Measurements from ENCODE around the gene RBPJL.

The RBPJL gene

DNA sequence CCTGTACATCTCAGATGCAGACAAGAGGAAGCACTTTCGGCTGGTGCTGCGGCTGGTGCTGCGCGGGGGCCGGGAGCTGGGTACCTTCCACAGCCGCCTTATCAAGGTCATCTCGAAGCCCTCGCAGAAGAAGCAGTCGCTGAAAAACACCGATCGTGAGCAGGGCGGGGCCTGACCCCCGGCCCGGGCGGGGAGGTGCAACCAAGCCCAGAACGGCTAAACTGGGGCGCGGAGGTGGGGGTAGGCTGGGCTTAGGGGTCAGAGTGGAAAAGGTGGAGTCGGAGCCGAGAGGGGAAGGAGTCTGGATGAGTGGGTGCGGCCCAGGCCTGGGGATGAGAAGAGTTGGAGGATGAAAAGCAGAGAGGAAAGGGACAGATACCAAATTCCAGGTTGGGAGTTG lies 5.6 kb downstream of the RBPJL start:
- Histone ChIP-seq H3K36me3 (replicated peaks; ENCODE audit: insufficient read depth, low read length) (no peaks in the 10 kb centered on the region), H3K79me2 (ENCODE audit: low read length) (no peaks in the 10 kb centered on the region), H3K27ac (ENCODE audit: low read length) (no peak overlapping the region), H3K4me1 (ENCODE audit: low read length) (no peaks in the 10 kb centered on the region), H3F3A (ENCODE audit: insufficient read depth, low read length) (no peaks in the 10 kb centered on the region), H3K9ac (ENCODE audit: low read length) (no peak overlapping the region), H3K9me3 (replicated peaks; ENCODE audit: insufficient read depth, low read length) (no peaks in the 10 kb centered on the region), H3K4me2 (ENCODE audit: low read depth, low read length) (no peak overlapping the region), H3K4me3 (ENCODE audit: low read length) (no peak overlapping the region), H4K20me1 (ENCODE audit: insufficient read depth, low read length) (no peaks in the 10 kb centered on the region), H2AFZ (ENCODE audit: low read length) (no peak overlapping the region), H3K9me2 (replicated peaks; ENCODE audit: insufficient read depth, low read length) (no peaks in the 10 kb centered on the region), H3K27me3 (replicated peaks; ENCODE audit: insufficient read depth, low read length) (no peaks in the 10 kb centered on the region; the same call in 1 of the 2 replicates)
- TF ChIP-seq EZH2phosphoT487 (IDR thresholded peaks at IDR 0.05; ENCODE audit: low read length): no peak
- DNase-seq: no peak

DNA sequence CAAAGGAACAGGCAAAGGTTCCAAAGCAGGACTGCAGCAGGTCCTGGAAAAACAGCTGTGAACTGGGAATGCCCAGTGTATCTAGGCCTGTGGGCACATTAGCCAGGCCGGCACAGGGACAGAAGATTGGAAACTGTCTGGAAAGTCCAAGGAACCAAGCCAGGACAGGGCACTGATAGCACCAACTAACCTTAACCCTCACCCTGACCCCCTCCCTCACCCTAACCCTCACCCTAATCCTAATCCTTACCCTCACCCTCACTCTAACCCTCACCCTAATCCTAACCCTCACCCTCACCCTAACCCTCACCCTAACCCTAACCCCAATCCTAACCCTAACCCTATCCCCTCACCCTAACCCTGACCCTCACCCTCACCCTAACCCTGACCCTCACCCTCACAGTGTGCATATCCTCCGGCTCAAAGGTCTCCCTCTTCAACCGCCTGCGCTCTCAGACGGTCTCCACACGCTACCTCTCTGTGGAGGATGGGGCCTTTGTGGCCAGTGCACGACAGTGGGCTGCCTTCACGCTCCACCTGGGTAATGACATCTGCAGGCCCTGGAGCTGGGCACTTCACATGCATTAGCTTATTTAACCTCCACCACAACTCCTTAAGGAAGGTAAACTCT lies 6.5 kb downstream of the RBPJL start:
- Histone ChIP-seq H3K4me2 (ENCODE audit: low read depth, low read length) (no peak overlapping the region), H3K27me3 (replicated peaks; ENCODE audit: insufficient read depth, low read length) (no peaks in the 10 kb centered on the region; the same call in 1 of the 2 replicates), H3K36me3 (replicated peaks; ENCODE audit: insufficient read depth, low read length) (no peaks in the 10 kb centered on the region), H3K4me1 (ENCODE audit: low read length) (0 out of 2 replicates have a peak, but pooled peaks cover under 1% of the 10 kb centered on the region), H3K9ac (ENCODE audit: low read length) (no peak overlapping the region), H3K4me3 (ENCODE audit: low read length) (no peak overlapping the region), H3F3A (ENCODE audit: insufficient read depth, low read length) (no peaks in the 10 kb centered on the region), H3K9me2 (replicated peaks; ENCODE audit: insufficient read depth, low read length) (no peaks in the 10 kb centered on the region), H3K9me3 (replicated peaks; ENCODE audit: insufficient read depth, low read length) (no peaks in the 10 kb centered on the region), H4K20me1 (ENCODE audit: insufficient read depth, low read length) (no peaks in the 10 kb centered on the region), H3K79me2 (ENCODE audit: low read length) (no peaks in the 10 kb centered on the region), H2AFZ (ENCODE audit: low read length) (no peak overlapping the region), H3K27ac (ENCODE audit: low read length) (no peak overlapping the region)
- no peak for DNase-seq
- TF ChIP-seq EZH2 (optimal IDR thresholded peaks at IDR 0.05; ENCODE audit: low read depth, low read length) (no peak), EZH2phosphoT487 (IDR thresholded peaks at IDR 0.05; ENCODE audit: low read length) (no peak)
- TF ChIP-seq, protein P1, sequence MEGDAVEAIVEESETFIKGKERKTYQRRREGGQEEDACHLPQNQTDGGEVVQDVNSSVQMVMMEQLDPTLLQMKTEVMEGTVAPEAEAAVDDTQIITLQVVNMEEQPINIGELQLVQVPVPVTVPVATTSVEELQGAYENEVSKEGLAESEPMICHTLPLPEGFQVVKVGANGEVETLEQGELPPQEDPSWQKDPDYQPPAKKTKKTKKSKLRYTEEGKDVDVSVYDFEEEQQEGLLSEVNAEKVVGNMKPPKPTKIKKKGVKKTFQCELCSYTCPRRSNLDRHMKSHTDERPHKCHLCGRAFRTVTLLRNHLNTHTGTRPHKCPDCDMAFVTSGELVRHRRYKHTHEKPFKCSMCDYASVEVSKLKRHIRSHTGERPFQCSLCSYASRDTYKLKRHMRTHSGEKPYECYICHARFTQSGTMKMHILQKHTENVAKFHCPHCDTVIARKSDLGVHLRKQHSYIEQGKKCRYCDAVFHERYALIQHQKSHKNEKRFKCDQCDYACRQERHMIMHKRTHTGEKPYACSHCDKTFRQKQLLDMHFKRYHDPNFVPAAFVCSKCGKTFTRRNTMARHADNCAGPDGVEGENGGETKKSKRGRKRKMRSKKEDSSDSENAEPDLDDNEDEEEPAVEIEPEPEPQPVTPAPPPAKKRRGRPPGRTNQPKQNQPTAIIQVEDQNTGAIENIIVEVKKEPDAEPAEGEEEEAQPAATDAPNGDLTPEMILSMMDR (IDR thresholded peaks at IDR 0.05; ENCODE audit: low read length): no peak

DNA sequence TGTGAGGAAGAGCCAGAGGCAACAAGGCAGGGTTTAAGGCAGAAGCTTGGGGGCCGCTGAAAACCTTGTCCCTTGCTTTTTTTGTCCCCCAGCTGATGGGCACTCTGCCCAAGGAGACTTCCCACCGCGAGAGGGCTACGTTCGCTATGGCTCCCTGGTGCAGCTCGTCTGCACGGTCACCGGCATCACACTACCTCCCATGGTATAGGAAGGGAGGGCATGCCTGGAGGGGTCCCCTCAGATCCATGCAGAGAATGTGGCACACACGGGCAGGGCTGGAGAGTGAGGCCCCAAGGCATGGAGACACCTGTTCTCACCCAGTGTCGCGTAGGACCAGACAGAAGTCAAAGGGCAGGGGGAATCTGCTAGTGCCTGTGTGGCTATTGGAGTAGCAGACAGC lies 7.3 kb downstream of the RBPJL start:
- no peak overlapping the region for H2AFZ ChIP-seq (ENCODE audit: low read length)
- no peaks in the 10 kb centered on the region for H3K36me3 ChIP-seq (replicated peaks; ENCODE audit: insufficient read depth, low read length)
- H3K9me3 ChIP-seq (replicated peaks; ENCODE audit: insufficient read depth, low read length): no peaks in the 10 kb centered on the region
- no peaks in the 10 kb centered on the region; the same call in 1 of the 2 replicates for H3K27me3 ChIP-seq (replicated peaks; ENCODE audit: insufficient read depth, low read length)
- H4K20me1 ChIP-seq (ENCODE audit: insufficient read depth, low read length): no peaks in the 10 kb centered on the region
- H3K4me3 ChIP-seq (ENCODE audit: low read length): no peak overlapping the region
- H3K9ac ChIP-seq (ENCODE audit: low read length): no peak overlapping the region
- no peak for TF ChIP-seq EZH2phosphoT487 (IDR thresholded peaks at IDR 0.05; ENCODE audit: low read length)
- TF ChIP-seq EZH2 (optimal IDR thresholded peaks at IDR 0.05; ENCODE audit: low read depth, low read length): no peak
- TF ChIP-seq, protein P1 (IDR thresholded peaks at IDR 0.05; ENCODE audit: low read length): no peak
- H3K9me2 ChIP-seq (replicated peaks; ENCODE audit: insufficient read depth, low read length): no peaks in the 10 kb centered on the region
- no peaks in the 10 kb centered on the region for H3F3A ChIP-seq (ENCODE audit: insufficient read depth, low read length)
- H3K27ac ChIP-seq (ENCODE audit: low read length): no peak overlapping the region
- no peak overlapping the region for H3K4me2 ChIP-seq (ENCODE audit: low read depth, low read length)
- H3K79me2 ChIP-seq (ENCODE audit: low read length): no peaks in the 10 kb centered on the region
- no peak for DNase-seq
- H3K4me1 ChIP-seq (ENCODE audit: low read length): peaks cover 4% of the 10 kb centered on the region; the same call in 1 of the 2 replicates

DNA sequence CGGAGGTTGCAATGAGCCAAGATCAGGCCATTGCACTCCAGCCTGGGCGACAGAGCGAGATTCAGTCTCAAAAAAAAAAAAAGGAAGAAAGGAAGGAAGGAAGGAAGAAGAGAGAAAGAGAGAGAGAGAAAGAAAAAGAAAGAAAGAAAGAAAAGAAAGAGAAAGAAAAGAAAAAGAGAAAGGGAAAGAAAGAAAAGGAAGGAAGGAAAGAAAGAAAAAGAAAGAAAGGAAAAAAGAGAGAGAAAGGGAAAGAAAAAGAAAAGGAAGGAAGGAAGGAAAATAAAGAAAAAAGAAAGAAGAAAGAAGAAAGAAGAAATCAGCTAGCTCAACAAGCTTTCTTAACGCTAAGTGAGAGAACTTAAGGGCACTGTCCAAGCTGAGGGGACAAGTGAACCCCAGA lies 9.0 kb downstream of the RBPJL start:
- H3K9me2 ChIP-seq (replicated peaks; ENCODE audit: insufficient read depth, low read length): no peaks in the 10 kb centered on the region
- TF ChIP-seq EZH2 (optimal IDR thresholded peaks at IDR 0.05; ENCODE audit: low read depth, low read length) (no peak), EZH2phosphoT487 (IDR thresholded peaks at IDR 0.05; ENCODE audit: low read length) (no peak)
- TF ChIP-seq, protein P1 (IDR thresholded peaks at IDR 0.05; ENCODE audit: low read length): no peak

More for the DNA sequence above, 9.0 kb downstream of the RBPJL start:
- H3K4me3 ChIP-seq (ENCODE audit: low read length): no peak overlapping the region
- no peak overlapping the region for H3K4me2 ChIP-seq (ENCODE audit: low read depth, low read length)
- no peak overlapping the region for H2AFZ ChIP-seq (ENCODE audit: low read length)
- no peak overlapping the region for H3K27ac ChIP-seq (ENCODE audit: low read length)
- H3K9ac ChIP-seq (ENCODE audit: low read length): no peak overlapping the region
- no peaks in the 10 kb centered on the region for H4K20me1 ChIP-seq (ENCODE audit: insufficient read depth, low read length)
- no peaks in the 10 kb centered on the region for H3K36me3 ChIP-seq (replicated peaks; ENCODE audit: insufficient read depth, low read length)
- H3K4me1 ChIP-seq (ENCODE audit: low read length): peaks cover 6% of the 10 kb centered on the region
- H3K9me3 ChIP-seq (replicated peaks; ENCODE audit: insufficient read depth, low read length): no peaks in the 10 kb centered on the region
- DNase-seq: no peak
- no peaks in the 10 kb centered on the region for H3K79me2 ChIP-seq (ENCODE audit: low read length)
- no peaks in the 10 kb centered on the region; the same call in 1 of the 2 replicates for H3K27me3 ChIP-seq (replicated peaks; ENCODE audit: insufficient read depth, low read length)
- 0 out of 2 replicates have a peak, but pooled peaks cover 1% of the 10 kb centered on the region for H3F3A ChIP-seq (ENCODE audit: insufficient read depth, low read length)

Measured in MM.1S (cell line).